WTC11 (cell line): ENCODE measurements around the gene MYOM1. TPM values are rescaled to one million over a fixed set of nuclear protein-coding genes. Genes with fewer than 3 reads are reported as not detected.

Experiments
- ATAC-seq: fragments of 200-7000 bp; cut with Tn5 transposase; 2 replicates; pipeline ENCODE4 v1.10.0; 2021; ENCODE audit warnings: mild to moderate bottlenecking, moderate library complexity
- CTCF ChIA-PET: fragments of 300-600 bp; sonication (Branson Sonifier 250); formaldehyde crosslinking; loops from one replicate; lab custom pipeline; 2021; ENCODE audit warnings: antibody characterized with exemption; lab: Charles Lee
- POLR2A ChIA-PET: fragments of 350-600 bp; sonication (Branson Sonifier 250); formaldehyde crosslinking; loops from one replicate; lab custom pipeline; 2021; ENCODE audit warnings: antibody characterized with exemption; lab: Charles Lee
- DNase-seq: peaks from one replicate; pipeline ENCODE4 v3.0.0; 2021; ENCODE audit warnings: low spot score
- H3K27ac Mint-ChIP-seq: 2 replicates; pipeline ENCODE4 v1.8.0; 2021; ENCODE audit warnings: mixed read lengths
- H3K27me3 Mint-ChIP-seq: 2 replicates; pipeline ENCODE4 v1.8.0; 2021; ENCODE audit warnings: low read depth, mild to moderate bottlenecking, moderate library complexity, mixed read lengths
- H3K36me3 Mint-ChIP-seq: 2 replicates; pipeline ENCODE4 v1.8.0; 2021; ENCODE audit warnings: mixed read lengths
- H3K4me1 Mint-ChIP-seq: 2 replicates; pipeline ENCODE4 v1.8.0; 2022; ENCODE audit warnings: mixed read lengths
- H3K4me3 Mint-ChIP-seq: 2 replicates; pipeline ENCODE4 v1.8.0; 2021; ENCODE audit warnings: mild to moderate bottlenecking, moderate library complexity, mixed read lengths
- H3K9me3 Mint-ChIP-seq: 2 replicates; pipeline ENCODE4 v1.8.0; 2021; ENCODE audit warnings: mixed read lengths
- CREB1 ChIP-seq: sonication (generic); formaldehyde crosslinking; IDR thresholded peaks from 2 replicates; pipeline ENCODE4 v1.8.0; 2023; ENCODE audit warnings: mild to moderate bottlenecking, missing genetic modification reagents
- FOXJ3 ChIP-seq: sonication (generic); formaldehyde crosslinking; IDR thresholded peaks from 2 replicates; pipeline ENCODE4 v1.9.0; 2021; ENCODE audit warnings: missing genetic modification reagents, mild to moderate bottlenecking, borderline replicate concordance
- FOXP1 ChIP-seq: sonication (generic); formaldehyde crosslinking; IDR thresholded peaks from 2 replicates; pipeline ENCODE4 v1.8.0; 2022; ENCODE audit warnings: missing genetic modification reagents, mild to moderate bottlenecking, moderate library complexity, borderline replicate concordance
- GABPB1 ChIP-seq: sonication (generic); formaldehyde crosslinking; IDR thresholded peaks from 2 replicates; pipeline ENCODE4 v1.8.1; 2023; ENCODE audit warnings: mild to moderate bottlenecking, missing genetic modification reagents
- GRHL2 ChIP-seq: fragments of 250-450 bp; sonication (Bioruptor Pico); IDR thresholded peaks from 2 replicates; pipeline ENCODE4 v1.8.0; 2022; ENCODE audit warnings: mild to moderate bottlenecking, moderate library complexity; ENCODE audit not compliant: insufficient replicate concordance, severe bottlenecking
- GTF2I ChIP-seq: fragments of 250-450 bp; sonication (Bioruptor Pico); conservative IDR thresholded peaks from 2 replicates; pipeline ENCODE4 v1.4.0; 2021; ENCODE audit warnings: mild to moderate bottlenecking
- IRF2 ChIP-seq: sonication (generic); formaldehyde crosslinking; IDR thresholded peaks from 2 replicates; pipeline ENCODE4 v1.8.0; 2022; ENCODE audit warnings: low read depth, missing genetic modification reagents, borderline replicate concordance
- JAZF1 ChIP-seq: fragments of 250-450 bp; sonication (Bioruptor Pico); IDR thresholded peaks from 2 replicates; pipeline ENCODE4 v1.9.0; 2021; ENCODE audit warnings: moderate library complexity, mild to moderate bottlenecking, inconsistent platforms
- JUN ChIP-seq: sonication (generic); formaldehyde crosslinking; IDR thresholded peaks from 2 replicates; pipeline ENCODE4 v1.8.0; 2023; ENCODE audit warnings: mild to moderate bottlenecking, missing genetic modification reagents
- MYBL2 ChIP-seq: sonication (generic); formaldehyde crosslinking; IDR thresholded peaks from 2 replicates; pipeline ENCODE4 v1.8.1; 2023; ENCODE audit warnings: mild to moderate bottlenecking, moderate library complexity, missing genetic modification reagents
- NR3C1 ChIP-seq: sonication (generic); formaldehyde crosslinking; conservative IDR thresholded peaks from 2 replicates; pipeline ENCODE4 v1.8.1; 2023; ENCODE audit warnings: low read depth, mild to moderate bottlenecking, missing genetic modification reagents
- SMAD3 ChIP-seq: sonication (generic); formaldehyde crosslinking; IDR thresholded peaks from 2 replicates; pipeline ENCODE4 v1.8.0; 2022; ENCODE audit warnings: missing genetic modification reagents, mild to moderate bottlenecking, borderline replicate concordance
- SMAD4 ChIP-seq: sonication (generic); formaldehyde crosslinking; IDR thresholded peaks from 2 replicates; pipeline ENCODE4 v1.8.0; 2022; ENCODE audit warnings: mild to moderate bottlenecking, missing genetic modification reagents
- SOX15 ChIP-seq: fragments of 250-450 bp; sonication (Bioruptor Pico); IDR thresholded peaks from 2 replicates; pipeline ENCODE4 v1.9.0; 2021; ENCODE audit warnings: mild to moderate bottlenecking
- SP1 ChIP-seq: sonication (generic); formaldehyde crosslinking; conservative IDR thresholded peaks from 2 replicates; pipeline ENCODE4 v1.8.1; 2022; ENCODE audit warnings: missing genetic modification reagents
- TP53 ChIP-seq: sonication (generic); formaldehyde crosslinking; IDR thresholded peaks from 2 replicates; pipeline ENCODE4 v1.8.1; 2023; ENCODE audit warnings: mild to moderate bottlenecking, missing genetic modification reagents
- ZNF121 ChIP-seq: sonication (generic); formaldehyde crosslinking; IDR thresholded peaks from 2 replicates; pipeline ENCODE4 v1.8.0; 2023; ENCODE audit warnings: missing genetic modification reagents
- ZNF138 ChIP-seq: sonication (generic); formaldehyde crosslinking; conservative IDR thresholded peaks from 2 replicates; pipeline ENCODE4 v1.8.1; 2022; ENCODE audit warnings: mild to moderate bottlenecking, moderate library complexity, missing genetic modification reagents
- ZNF219 ChIP-seq: sonication (generic); formaldehyde crosslinking; IDR thresholded peaks from 2 replicates; pipeline ENCODE4 v1.8.0; 2023; ENCODE audit warnings: missing genetic modification reagents, mild to moderate bottlenecking, borderline replicate concordance
- total RNA-seq: library from RNA; stranded (reverse); gene quantifications from 3 replicates; pipeline ENCODE4 v1.2.3, GENCODE V29; 2021
- TF ChIP-seq, protein P1 (sequence below): sonication (generic); formaldehyde crosslinking; IDR thresholded peaks from 2 replicates; pipeline ENCODE4 v1.8.1; 2023; ENCODE audit warnings: mild to moderate bottlenecking, missing genetic modification reagents
- TF ChIP-seq, protein P2 (sequence below): sonication (generic); formaldehyde crosslinking; IDR thresholded peaks from 2 replicates; pipeline ENCODE4 v1.8.1; 2022; ENCODE audit warnings: mild to moderate bottlenecking, missing genetic modification reagents, moderate library complexity, borderline replicate concordance
- TF ChIP-seq, protein P3 (sequence below): fragments of 200-600 bp; IDR thresholded peaks from 2 replicates; pipeline ENCODE4 v1.8.0; 2022; ENCODE audit warnings: antibody characterized with exemption
- TF ChIP-seq, protein P4 (sequence below): sonication (generic); formaldehyde crosslinking; IDR thresholded peaks from 2 replicates; pipeline ENCODE4 v1.8.1; 2022; ENCODE audit warnings: low read depth, missing genetic modification reagents, borderline replicate concordance
- TF ChIP-seq, protein P5 (sequence below): sonication (generic); formaldehyde crosslinking; IDR thresholded peaks from 2 replicates; pipeline ENCODE4 v1.8.0; 2022; ENCODE audit warnings: mild to moderate bottlenecking, missing genetic modification reagents
- TF ChIP-seq, protein P6 (sequence below): sonication (generic); formaldehyde crosslinking; conservative IDR thresholded peaks from 2 replicates; pipeline ENCODE4 v1.8.1; 2022; ENCODE audit warnings: mild to moderate bottlenecking, missing genetic modification reagents
- TF ChIP-seq, protein P7 (sequence below): sonication (generic); formaldehyde crosslinking; IDR thresholded peaks from 2 replicates; pipeline ENCODE4 v1.8.1; 2023; ENCODE audit warnings: mild to moderate bottlenecking, missing genetic modification reagents, moderate library complexity

The MYOM1 gene
- total RNA-seq, 1 experiment from 2014 or later: 0.35 TPM

DNA sequence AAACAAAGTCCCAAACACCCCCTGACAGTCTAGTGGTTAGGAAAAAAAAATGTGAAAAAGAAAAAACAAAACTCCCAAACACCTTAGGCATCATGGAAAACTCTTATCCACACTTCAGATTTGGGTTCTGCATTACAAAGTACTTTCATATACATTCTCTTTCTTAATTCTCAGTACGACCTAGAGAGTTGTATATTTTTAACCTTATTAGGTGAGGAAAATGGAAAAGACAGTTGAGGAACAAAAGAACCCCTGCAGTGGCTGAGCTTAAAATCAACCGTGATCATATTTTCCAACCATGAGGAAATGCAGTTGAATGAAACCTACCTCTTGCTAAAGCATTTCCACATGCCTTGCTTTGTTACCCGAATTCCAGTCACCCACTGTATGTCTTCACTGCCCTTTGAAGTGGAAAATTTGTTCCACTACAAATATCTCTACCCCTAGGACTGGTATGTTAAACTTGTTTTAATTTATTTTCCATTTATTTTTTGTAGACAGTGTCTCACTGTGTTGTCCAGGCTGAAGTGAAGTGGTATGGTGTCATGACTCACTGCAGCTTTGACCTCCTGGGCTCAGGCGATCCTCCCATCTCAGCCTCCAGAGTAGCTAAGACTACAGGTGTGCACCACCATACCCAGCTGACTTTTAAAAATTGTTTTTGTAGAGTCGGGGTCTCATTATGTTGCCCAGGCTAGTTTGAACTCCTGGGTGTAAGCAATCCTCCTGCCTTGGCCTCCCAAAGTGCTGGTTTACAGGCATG lies 149.9 kb downstream of the MYOM1 start:
- no peak for DNase-seq
- no peak overlapping the region for H3K27ac Mint-ChIP-seq

DNA sequence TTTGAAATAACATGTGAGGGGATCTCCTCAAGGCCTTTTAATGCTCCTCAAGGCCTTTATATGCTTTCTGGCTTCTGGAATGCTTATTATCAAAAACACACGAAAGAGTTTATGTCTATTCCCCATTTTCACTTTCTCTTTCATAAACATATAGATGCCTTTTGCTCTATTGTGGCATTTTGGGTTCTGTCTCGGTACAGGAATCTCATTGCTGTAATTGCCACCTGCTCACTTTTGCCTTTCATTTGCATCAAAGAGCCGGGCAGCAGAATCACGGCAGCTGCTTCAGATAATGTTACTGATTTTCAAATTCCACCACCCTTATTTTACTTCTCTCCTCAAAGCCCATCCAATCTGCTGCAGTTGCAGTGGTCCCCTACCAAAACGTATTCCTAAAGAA lies 152.0 kb downstream of the MYOM1 start:
- H3K36me3 Mint-ChIP-seq: no peaks in the 10 kb centered on the region
- H3K27me3 Mint-ChIP-seq: no peaks in the 10 kb centered on the region
- CTCF ChIA-PET: no interaction called here
- POLR2A ChIA-PET: no interaction called here
- H3K9me3 Mint-ChIP-seq: no peaks in the 10 kb centered on the region
- DNase-seq (no peak), ATAC-seq (no peak)
- H3K4me3 Mint-ChIP-seq: no peak overlapping the region
- TF ChIP-seq TP53 (CRISPR knock-in tag) (no peak), CREB1 (CRISPR knock-in tag) (no peak), GABPB1 (CRISPR knock-in tag) (no peak), JAZF1 (CRISPR knock-in tag) (no peak), IRF2 (CRISPR knock-in tag) (no peak), SP1 (CRISPR knock-in tag) (no peak), NR3C1 (CRISPR knock-in tag) (no peak), MYBL2 (no peak)
- TF ChIP-seq, protein P1, sequence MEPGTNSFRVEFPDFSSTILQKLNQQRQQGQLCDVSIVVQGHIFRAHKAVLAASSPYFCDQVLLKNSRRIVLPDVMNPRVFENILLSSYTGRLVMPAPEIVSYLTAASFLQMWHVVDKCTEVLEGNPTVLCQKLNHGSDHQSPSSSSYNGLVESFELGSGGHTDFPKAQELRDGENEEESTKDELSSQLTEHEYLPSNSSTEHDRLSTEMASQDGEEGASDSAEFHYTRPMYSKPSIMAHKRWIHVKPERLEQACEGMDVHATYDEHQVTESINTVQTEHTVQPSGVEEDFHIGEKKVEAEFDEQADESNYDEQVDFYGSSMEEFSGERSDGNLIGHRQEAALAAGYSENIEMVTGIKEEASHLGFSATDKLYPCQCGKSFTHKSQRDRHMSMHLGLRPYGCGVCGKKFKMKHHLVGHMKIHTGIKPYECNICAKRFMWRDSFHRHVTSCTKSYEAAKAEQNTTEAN (CRISPR knock-in tag): no peak
- TF ChIP-seq, protein P2, sequence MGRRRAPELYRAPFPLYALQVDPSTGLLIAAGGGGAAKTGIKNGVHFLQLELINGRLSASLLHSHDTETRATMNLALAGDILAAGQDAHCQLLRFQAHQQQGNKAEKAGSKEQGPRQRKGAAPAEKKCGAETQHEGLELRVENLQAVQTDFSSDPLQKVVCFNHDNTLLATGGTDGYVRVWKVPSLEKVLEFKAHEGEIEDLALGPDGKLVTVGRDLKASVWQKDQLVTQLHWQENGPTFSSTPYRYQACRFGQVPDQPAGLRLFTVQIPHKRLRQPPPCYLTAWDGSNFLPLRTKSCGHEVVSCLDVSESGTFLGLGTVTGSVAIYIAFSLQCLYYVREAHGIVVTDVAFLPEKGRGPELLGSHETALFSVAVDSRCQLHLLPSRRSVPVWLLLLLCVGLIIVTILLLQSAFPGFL: no peak
- TF ChIP-seq, protein P3, sequence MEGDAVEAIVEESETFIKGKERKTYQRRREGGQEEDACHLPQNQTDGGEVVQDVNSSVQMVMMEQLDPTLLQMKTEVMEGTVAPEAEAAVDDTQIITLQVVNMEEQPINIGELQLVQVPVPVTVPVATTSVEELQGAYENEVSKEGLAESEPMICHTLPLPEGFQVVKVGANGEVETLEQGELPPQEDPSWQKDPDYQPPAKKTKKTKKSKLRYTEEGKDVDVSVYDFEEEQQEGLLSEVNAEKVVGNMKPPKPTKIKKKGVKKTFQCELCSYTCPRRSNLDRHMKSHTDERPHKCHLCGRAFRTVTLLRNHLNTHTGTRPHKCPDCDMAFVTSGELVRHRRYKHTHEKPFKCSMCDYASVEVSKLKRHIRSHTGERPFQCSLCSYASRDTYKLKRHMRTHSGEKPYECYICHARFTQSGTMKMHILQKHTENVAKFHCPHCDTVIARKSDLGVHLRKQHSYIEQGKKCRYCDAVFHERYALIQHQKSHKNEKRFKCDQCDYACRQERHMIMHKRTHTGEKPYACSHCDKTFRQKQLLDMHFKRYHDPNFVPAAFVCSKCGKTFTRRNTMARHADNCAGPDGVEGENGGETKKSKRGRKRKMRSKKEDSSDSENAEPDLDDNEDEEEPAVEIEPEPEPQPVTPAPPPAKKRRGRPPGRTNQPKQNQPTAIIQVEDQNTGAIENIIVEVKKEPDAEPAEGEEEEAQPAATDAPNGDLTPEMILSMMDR: no peak
- H3K4me1 Mint-ChIP-seq: peaks cover 10% of the 10 kb centered on the region
- no peak overlapping the region for H3K27ac Mint-ChIP-seq

More for the DNA sequence above, 149.9 kb downstream of the MYOM1 start:
- Mint-ChIP-seq H3K27me3 (no peaks in the 10 kb centered on the region), H3K4me3 (no peak overlapping the region), H3K36me3 (no peaks in the 10 kb centered on the region), H3K4me1 (peaks cover 16% of the 10 kb centered on the region), H3K9me3 (no peaks in the 10 kb centered on the region)
- TF ChIP-seq, protein P4, sequence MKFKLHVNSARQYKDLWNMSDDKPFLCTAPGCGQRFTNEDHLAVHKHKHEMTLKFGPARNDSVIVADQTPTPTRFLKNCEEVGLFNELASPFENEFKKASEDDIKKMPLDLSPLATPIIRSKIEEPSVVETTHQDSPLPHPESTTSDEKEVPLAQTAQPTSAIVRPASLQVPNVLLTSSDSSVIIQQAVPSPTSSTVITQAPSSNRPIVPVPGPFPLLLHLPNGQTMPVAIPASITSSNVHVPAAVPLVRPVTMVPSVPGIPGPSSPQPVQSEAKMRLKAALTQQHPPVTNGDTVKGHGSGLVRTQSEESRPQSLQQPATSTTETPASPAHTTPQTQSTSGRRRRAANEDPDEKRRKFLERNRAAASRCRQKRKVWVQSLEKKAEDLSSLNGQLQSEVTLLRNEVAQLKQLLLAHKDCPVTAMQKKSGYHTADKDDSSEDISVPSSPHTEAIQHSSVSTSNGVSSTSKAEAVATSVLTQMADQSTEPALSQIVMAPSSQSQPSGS (CRISPR knock-in tag): no peak
- TF ChIP-seq ZNF121 (CRISPR knock-in tag): peak; percentile 60
- peak; percentile 38; the same call in 1 of the 2 replicates for TF ChIP-seq GTF2I (CRISPR knock-in tag)
- TF ChIP-seq ZNF138 (CRISPR knock-in tag): no peak
- TF ChIP-seq ZNF219: no peak
- TF ChIP-seq GRHL2 (CRISPR knock-in tag): no peak
- CTCF ChIA-PET: no interaction called here
- POLR2A ChIA-PET: no interaction called here
- ATAC-seq: no peak

DNA sequence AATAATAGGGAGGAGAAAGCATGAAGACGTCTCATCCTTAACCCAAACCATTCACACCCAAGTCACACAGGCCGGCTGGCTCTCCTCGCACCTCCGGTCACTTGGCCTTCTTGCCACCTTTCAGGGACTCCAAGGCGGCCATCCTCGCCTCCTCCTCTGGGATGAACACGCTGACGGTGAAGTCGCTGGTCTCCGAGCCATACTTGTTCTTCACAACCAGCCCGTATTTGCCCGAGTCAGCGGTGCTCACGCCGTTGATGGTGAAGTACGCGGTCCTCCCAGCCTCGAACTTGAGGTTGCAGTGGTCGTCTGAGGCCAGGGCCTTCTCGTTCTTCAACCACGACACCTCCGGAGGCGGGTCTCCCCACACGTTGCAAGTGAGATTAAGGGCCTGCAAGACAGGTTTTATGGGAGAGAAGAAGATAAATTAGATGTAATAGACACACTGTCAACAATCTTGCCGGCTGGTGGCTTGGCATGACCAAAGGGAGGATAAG lies 152.6 kb downstream of the MYOM1 start:
- Mint-ChIP-seq H3K36me3 (no peaks in the 10 kb centered on the region), H3K9me3 (no peaks in the 10 kb centered on the region), H3K4me1 (peaks cover 11% of the 10 kb centered on the region), H3K27me3 (no peaks in the 10 kb centered on the region), H3K27ac (no peak overlapping the region), H3K4me3 (no peak overlapping the region)
- no peak for ATAC-seq
- DNase-seq: no peak
- POLR2A ChIA-PET: no interaction called here
- CTCF ChIA-PET: no interaction called here
- no peak for TF ChIP-seq JUN (CRISPR knock-in tag)
- TF ChIP-seq SOX15 (CRISPR knock-in tag): no peak
- TF ChIP-seq, protein P5, sequence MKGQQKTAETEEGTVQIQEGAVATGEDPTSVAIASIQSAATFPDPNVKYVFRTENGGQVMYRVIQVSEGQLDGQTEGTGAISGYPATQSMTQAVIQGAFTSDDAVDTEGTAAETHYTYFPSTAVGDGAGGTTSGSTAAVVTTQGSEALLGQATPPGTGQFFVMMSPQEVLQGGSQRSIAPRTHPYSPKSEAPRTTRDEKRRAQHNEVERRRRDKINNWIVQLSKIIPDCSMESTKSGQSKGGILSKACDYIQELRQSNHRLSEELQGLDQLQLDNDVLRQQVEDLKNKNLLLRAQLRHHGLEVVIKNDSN (CRISPR knock-in tag): no peak
- no peak for TF ChIP-seq SMAD4 (CRISPR knock-in tag)
- no peak for TF ChIP-seq SMAD3 (CRISPR knock-in tag)
- TF ChIP-seq, protein P6, sequence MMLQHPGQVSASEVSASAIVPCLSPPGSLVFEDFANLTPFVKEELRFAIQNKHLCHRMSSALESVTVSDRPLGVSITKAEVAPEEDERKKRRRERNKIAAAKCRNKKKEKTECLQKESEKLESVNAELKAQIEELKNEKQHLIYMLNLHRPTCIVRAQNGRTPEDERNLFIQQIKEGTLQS: no peak
- TF ChIP-seq FOXJ3 (CRISPR knock-in tag): no peak
- no peak for TF ChIP-seq FOXP1 (CRISPR knock-in tag)
- TF ChIP-seq, protein P7, sequence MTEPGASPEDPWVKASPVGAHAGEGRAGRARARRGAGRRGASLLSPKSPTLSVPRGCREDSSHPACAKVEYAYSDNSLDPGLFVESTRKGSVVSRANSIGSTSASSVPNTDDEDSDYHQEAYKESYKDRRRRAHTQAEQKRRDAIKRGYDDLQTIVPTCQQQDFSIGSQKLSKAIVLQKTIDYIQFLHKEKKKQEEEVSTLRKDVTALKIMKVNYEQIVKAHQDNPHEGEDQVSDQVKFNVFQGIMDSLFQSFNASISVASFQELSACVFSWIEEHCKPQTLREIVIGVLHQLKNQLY: no peak
